ENCODE results near the gene MPZL1. TPM values are rescaled to one million over a fixed set of nuclear protein-coding genes. Genes with fewer than 3 reads are reported as not detected.

The MPZL1 gene
- total and polyA plus RNA-seq, 2 of the 8 experiments (the other 6 are each of a cell fraction or from before 2014, with no cell fraction given): 37.8 to 120 TPM

DNA sequence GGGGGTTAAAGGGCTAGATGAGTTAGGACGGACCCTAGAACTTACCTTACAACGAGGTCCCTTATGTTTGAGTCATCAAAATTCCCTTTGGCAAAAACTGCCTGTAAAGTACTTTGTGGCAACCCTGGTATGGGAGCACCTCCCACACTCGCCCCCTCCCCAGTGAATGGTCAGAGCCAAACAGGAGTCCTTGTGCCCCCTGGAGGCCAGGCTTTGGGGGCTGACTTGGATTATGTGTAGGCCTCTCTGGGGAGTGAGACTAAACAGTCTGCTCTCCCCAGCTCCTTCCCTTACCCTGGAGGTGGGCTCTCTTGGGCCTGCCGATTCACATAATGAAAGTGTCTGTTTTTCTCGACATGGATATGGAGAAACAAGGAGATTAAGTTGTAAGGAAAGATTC lies 110.9 kb downstream of the MPZL1 start:
- H3K18ac ChIP-seq (ENCODE audit: extremely low read depth, low read length): no peak overlapping the region
- no peak for TF ChIP-seq EP300 (IDR thresholded peaks at IDR 0.05; ENCODE audit: borderline replicate concordance in 1 of 2, low read depth in 2 of 2, low read length in 2 of 2)
- no peak for TF ChIP-seq JUND (IDR thresholded peaks at IDR 0.05; ENCODE audit: low read length)
- TF ChIP-seq, protein P1, sequence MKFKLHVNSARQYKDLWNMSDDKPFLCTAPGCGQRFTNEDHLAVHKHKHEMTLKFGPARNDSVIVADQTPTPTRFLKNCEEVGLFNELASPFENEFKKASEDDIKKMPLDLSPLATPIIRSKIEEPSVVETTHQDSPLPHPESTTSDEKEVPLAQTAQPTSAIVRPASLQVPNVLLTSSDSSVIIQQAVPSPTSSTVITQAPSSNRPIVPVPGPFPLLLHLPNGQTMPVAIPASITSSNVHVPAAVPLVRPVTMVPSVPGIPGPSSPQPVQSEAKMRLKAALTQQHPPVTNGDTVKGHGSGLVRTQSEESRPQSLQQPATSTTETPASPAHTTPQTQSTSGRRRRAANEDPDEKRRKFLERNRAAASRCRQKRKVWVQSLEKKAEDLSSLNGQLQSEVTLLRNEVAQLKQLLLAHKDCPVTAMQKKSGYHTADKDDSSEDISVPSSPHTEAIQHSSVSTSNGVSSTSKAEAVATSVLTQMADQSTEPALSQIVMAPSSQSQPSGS (IDR thresholded peaks at IDR 0.05; ENCODE audit: low read length): no peak
- no peak for TF ChIP-seq KDM5A (IDR thresholded peaks at IDR 0.05; ENCODE audit: low read length)
- no peak for TF ChIP-seq EGR1 (IDR thresholded peaks at IDR 0.05; ENCODE audit: borderline replicate concordance, low read depth, low read length)
- TF ChIP-seq, protein P2, sequence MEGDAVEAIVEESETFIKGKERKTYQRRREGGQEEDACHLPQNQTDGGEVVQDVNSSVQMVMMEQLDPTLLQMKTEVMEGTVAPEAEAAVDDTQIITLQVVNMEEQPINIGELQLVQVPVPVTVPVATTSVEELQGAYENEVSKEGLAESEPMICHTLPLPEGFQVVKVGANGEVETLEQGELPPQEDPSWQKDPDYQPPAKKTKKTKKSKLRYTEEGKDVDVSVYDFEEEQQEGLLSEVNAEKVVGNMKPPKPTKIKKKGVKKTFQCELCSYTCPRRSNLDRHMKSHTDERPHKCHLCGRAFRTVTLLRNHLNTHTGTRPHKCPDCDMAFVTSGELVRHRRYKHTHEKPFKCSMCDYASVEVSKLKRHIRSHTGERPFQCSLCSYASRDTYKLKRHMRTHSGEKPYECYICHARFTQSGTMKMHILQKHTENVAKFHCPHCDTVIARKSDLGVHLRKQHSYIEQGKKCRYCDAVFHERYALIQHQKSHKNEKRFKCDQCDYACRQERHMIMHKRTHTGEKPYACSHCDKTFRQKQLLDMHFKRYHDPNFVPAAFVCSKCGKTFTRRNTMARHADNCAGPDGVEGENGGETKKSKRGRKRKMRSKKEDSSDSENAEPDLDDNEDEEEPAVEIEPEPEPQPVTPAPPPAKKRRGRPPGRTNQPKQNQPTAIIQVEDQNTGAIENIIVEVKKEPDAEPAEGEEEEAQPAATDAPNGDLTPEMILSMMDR (IDR thresholded peaks at IDR 0.05; ENCODE audit: control extremely low read depth in 1 of 3, insufficient read depth in 1 of 3, low read depth in 1 of 3, low read length in 3 of 3): peak; percentile 31 to 43 (median 33)
- no peak for TF ChIP-seq YY1 (IDR thresholded peaks at IDR 0.05; ENCODE audit: low read depth, low read length)
- peak; percentile 26 to 50; a peak in 2 of 4 replicates for TF ChIP-seq RAD21 (IDR thresholded peaks at IDR 0.05 in 1 of 2, conservative IDR thresholded peaks at IDR 0.05 in 1 of 2; ENCODE audit: low read depth in 2 of 2, low read length in 2 of 2)
- FAIRE-seq: no peak
- no peak overlapping the region for H3K4me3 ChIP-seq (ENCODE audit: extremely low read depth in 1 of 4, insufficient read depth in 2 of 4, low read depth in 3 of 4, low read length in 4 of 4)
- no peak overlapping the region for H2BK12ac ChIP-seq (ENCODE audit: low read depth, low read length)
- H2AFZ ChIP-seq (ENCODE audit: low read length): peak overlapping the region; percentile 76; the same call in 1 of the 2 replicates
- no peak overlapping the region for H3K56ac ChIP-seq (replicated peaks; ENCODE audit: insufficient read length, low read depth, low read length)
- no peak overlapping the region for H4K8ac ChIP-seq (ENCODE audit: extremely low read depth, insufficient read depth, low read length)
- H3K9ac ChIP-seq (replicated peaks in 1 of 4; ENCODE audit: extremely low read depth in 1 of 4, low read depth in 3 of 4, low read length in 3 of 4): no peak overlapping the region
- no peak overlapping the region for H3K4me2 ChIP-seq (ENCODE audit: insufficient read depth in 1 of 2, low read depth in 2 of 2, low read length in 2 of 2)
- H4K20me1 ChIP-seq (replicated peaks in 1 of 2; ENCODE audit: control insufficient read depth in 1 of 2, insufficient read depth in 2 of 2, low read length in 2 of 2): no peaks in the 10 kb centered on the region
- H2BK120ac ChIP-seq (replicated peaks; ENCODE audit: low read depth, low read length): no peak overlapping the region
- no peak overlapping the region for H4K91ac ChIP-seq (replicated peaks; ENCODE audit: insufficient read length, low read length)
- H3K27me3 ChIP-seq (replicated peaks in 1 of 4; ENCODE audit: control insufficient read depth in 3 of 4, extremely low read depth in 1 of 4, insufficient read depth in 3 of 4, low read length in 3 of 4): no peaks in the 10 kb centered on the region
- H3K9me3 ChIP-seq (ENCODE audit: insufficient read depth in 2 of 2, low read depth in 1 of 2, low read length in 1 of 2): no peaks in the 10 kb centered on the region
- no peak overlapping the region for H3K4ac ChIP-seq (replicated peaks; ENCODE audit: insufficient read length, low read depth, low read length)
- no peak overlapping the region for H3K14ac ChIP-seq (ENCODE audit: insufficient read length)
- no peak overlapping the region for H4K5ac ChIP-seq (ENCODE audit: insufficient read length, low read depth, low read length)
- H3K4me1 ChIP-seq (replicated peaks in 1 of 4; ENCODE audit: control insufficient read depth in 3 of 4, insufficient read depth in 4 of 4, low read length in 3 of 4): peaks cover 0 to 9% (median 4%) of the 10 kb centered on the region in 4 experiments; a peak in 4 of 7 replicates
- H3K79me1 ChIP-seq (ENCODE audit: low read depth, low read length): no peaks in the 10 kb centered on the region
- H3K27ac ChIP-seq (ENCODE audit: low read depth, low read length): no peak overlapping the region
- DNase-seq (ENCODE audit: low read depth in 1 of 2, low spot score in 2 of 2): peak in 1 of 2 experiments; percentile 58
- no peak overlapping the region for H2BK5ac ChIP-seq (ENCODE audit: low read depth, low read length)
- 82% methylated on average over 5 of the region's 5 CpGs; no CpG with 5 or more reads in 1 of the 2 experiments for WGBS, 2 experiments (ENCODE audit: extremely low coverage in 1 of 2, insufficient coverage in 1 of 2, insufficient read length in 1 of 2, insufficient replicate concordance in 2 of 2, low coverage in 1 of 2, low lambda C conversion rate in 2 of 2, missing lambda C conversion rate in 1 of 2)
- no peak overlapping the region for H2BK15ac ChIP-seq (ENCODE audit: low read length)
- ChIA-PET POLR2A (ENCODE audit: partially characterized antibody) (interaction anchor here (0.7 kb wide), 1 partner anchor 11 kb away, joined by 3 read pairs; no protein-coding TSS in a partner anchor), CTCF (ENCODE audit: partially characterized antibody) (interaction anchor here (0.6 to 2.4 kb wide), 2 partner anchors 11 to 14 kb away, joined by 3 to 7 read pairs; no protein-coding TSS in a partner anchor)
- H2BK20ac ChIP-seq (ENCODE audit: low read length): no peak overlapping the region
- H3K79me2 ChIP-seq (ENCODE audit: control insufficient read depth in 1 of 2, insufficient read depth in 2 of 2, low read length in 2 of 2): no peaks in the 10 kb centered on the region
- no peak overlapping the region for H2AK5ac ChIP-seq (ENCODE audit: low read depth, low read length)
- H3K23me2 ChIP-seq (ENCODE audit: low read depth, low read length): no peaks in the 10 kb centered on the region
- no peak overlapping the region for H3K23ac ChIP-seq (ENCODE audit: insufficient read length)
- H3K36me3 ChIP-seq (ENCODE audit: control insufficient read depth in 2 of 4, insufficient read depth in 4 of 4, low read length in 3 of 4): no peaks in the 10 kb centered on the region
